GM19438 (cell line): ENCODE results near the gene CYP2A13.
"Not testable (repeated sequence)": the region's sequence is repeated elsewhere in the genome, so short reads cannot be mapped to it uniquely, and the experiment has no call there.

Experiments used
- ATAC-seq: cut with Tn5 transposase; IDR thresholded peaks from one replicate; pipeline ENCODE4 v1.9.1; 2021; ENCODE audit warnings: low read depth; ENCODE audit not compliant: unreplicated experiment

Gene CYP2A13

DNA sequence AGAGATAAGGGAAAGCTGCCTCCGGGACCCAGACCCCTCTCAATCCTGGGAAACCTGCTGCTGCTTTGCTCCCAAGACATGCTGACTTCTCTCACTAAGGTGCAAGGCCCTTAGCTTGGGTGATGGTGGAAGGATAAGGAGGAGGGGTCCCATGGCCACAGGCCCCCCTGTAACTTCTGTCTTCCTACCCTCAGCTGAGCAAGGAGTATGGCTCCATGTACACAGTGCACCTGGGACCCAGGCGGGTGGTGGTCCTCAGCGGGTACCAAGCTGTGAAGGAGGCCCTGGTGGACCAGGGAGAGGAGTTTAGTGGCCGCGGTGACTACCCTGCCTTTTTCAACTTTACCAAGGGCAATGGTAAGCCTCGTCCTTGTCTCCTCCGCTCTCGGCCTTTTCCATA, 28.0 kb downstream of the CYP2A13 start:
- ATAC-seq, result no peak

DNA sequence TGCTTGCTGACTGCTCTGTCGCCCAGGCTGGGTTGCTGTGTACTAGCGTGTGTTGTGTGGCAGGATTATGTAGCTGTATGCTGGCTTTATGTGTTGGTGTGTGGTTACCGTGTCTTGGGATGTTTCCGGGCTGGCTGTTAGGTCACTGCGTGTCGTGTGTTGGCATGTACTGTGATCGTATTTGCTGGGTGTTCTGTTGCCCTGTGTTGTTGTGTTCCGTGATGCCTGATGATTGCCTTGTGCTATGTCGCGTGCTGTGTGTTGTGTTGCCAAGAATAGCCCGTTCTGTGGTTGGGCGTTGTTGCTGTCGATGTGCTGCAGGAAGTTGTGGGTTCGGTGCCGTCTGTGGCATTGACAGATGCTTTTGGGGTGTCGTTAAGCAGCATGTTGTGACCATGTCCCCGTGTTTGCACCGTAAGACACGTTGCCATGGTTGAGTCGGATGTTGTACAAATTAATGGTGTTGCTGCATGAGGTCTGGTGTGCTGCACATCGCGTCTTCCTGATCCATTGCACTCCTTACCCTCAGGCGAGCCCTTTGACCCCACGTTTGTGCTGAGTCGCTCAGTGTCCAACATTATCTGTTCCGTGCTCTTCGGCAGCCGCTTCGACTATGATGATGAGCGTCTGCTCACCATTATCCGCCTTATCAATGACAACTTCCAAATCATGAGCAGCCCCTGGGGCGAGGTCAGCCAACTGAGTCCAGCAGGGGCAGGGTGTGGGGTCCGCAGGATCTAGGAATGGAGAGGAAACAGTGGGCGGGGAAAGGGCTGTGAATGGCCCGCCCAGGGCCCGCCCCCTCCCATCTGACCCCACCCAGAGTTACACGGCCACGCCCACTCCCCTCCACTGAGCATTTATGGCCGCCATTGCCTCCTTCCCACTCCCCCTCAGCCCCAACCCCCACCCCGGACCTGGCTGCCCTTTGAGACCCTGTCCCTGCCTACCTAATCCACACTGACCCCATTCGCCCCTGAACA, 33.0 kb downstream of the CYP2A13 start:
- not testable (repeated sequence) for ATAC-seq

DNA sequence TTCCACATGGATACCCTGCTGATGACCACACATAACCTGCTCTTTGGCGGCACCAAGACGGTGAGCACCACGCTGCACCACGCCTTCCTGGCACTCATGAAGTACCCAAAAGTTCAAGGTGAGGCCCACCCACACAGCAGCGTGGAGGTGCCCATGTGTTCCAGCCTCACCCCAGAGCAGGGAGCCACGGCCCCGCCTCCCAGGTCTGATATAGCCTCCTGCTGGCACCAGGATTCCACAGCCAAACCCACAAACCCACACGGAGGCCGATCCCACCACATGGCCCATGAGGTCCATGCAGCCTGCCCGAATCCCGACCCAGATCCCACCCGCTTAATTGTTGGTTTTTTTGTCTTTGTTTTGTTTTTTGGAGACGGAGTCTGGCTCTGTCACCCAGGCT, 34.6 kb downstream of the CYP2A13 start:
- ATAC-seq, result not testable (repeated sequence)

DNA sequence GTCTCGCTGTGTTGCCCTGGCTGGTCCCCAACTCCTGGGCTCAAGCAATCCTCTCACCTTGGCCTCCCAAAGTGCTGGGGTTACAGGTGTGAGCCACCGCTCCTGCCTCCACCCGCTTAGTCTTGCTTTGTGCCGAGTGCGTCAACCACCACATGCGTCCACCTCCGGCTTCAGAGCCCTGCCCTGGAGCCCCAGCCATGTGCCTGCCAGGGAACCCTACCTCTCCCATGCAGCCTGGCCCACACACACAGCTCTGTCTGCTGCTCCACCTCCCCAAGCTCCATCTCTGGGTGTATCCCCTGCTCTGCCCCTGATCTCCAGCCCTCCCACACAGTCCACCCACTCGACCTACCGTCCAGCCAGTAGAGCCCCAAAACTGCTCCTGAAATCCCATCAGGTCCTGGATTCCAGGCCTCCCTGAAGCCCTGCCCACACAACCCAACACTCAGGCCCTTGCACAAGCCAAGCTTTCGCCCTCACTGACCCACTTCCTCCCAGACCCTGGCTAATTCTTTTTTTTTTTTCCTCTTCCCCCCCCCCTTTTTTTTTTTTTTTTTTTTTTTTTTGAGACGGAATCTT, 35.6 kb downstream of the CYP2A13 start:
- ATAC-seq, result no peak

DNA sequence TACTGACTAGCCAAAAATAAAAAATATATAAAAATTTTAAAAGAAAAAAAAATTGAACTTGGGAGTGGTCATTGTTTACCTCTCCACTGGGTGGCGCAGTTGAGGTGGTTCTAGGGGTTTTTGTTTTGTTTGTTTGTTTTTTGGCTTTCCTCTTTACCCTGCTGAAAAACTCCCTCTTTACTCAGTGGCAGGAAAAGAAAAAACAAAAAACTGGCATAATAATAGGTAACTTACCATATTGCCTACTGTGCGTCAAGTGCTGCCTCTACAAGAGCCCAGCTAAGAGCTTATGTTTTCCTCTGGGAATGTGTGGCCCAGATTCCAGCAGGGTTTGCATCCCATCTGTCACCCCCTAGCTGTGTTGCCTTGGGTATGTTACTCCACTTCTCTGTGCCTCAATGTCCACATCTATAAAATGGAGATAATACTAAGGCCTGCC, 38.5 kb downstream of the CYP2A13 start:
- not testable (repeated sequence) for ATAC-seq

DNA sequence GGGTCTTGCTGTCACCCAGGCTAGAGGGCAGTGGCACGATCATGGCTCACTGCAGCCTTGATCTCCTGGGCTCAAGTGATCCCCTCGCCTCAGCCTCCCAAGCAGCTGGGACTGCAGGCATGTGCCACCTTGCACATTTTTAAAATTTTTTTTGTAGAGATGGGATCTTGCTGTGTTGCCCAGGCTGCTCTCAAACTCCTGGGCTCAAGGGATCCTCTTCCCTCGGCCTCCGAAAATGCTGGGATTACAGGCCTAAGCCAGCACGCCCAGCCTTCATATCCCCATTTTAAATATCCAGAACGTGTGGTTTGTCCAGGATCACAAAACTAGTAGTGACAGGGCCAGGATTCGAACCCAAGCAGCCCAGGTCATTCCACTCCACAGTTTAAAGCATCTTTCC, 39.1 kb downstream of the CYP2A13 start:
- not testable (repeated sequence) for ATAC-seq

DNA sequence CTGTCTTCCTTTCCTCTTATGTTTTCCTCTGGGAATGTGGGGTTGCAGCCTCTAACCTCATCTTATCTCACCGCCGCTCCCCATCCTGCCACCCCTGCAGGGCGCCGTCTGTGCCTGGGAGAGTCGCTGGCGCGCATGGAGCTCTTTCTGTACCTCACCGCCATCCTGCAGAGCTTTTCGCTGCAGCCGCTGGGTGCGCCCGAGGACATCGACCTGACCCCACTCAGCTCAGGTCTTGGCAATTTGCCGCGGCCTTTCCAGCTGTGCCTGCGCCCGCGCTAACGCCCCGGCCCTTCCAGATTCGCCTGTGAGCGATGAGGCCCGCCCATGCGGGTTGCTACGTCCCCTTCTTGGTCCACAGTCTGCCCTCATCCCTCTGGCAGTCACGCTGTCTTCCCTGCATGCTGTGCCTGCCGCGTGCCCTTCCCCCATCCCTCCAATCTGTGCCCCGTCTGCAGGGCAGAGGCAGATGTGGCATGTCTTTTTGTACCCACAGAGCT, 39.6 kb downstream of the CYP2A13 start:
- ATAC-seq, result not testable (repeated sequence)

DNA sequence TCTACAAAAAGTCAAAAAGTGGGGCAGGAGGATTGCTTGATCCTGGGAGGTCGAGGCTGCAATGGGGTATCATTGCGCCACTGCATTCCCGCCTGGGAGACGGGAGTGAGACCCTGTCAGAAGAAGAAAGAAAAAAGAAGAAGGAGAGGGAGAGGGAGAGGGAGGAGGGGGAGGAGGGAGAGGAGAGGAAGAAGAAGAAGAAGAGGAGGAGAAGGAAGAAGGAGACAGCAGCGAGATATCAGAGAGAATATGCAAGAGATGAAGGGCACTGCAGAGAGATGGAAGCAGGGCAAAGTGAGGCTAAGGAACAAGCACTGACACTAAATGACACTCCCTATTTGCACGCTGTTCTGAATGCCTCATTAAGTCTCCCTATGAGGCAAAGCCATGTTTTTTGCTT, 40.4 kb downstream of the CYP2A13 start:
- ATAC-seq, result no peak

DNA sequence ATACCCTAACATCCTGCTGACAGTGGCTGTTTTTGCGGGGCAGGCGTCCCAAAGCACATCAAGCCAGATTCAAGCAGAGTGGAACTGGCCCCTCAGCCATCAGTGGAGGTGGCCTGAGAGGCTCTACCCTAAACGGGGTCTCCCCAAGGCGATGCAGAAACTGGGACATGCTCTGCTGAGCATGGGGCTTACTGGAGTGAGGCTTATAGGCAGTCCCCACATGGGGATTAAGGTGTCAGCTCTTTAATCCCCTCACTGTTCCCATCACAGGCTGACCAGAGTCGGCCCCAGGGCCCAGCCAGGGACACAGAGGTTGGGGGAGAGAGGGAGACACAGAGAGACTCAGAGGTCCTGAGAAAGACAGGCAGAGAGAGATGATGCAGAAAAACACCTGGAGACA, 42.9 kb downstream of the CYP2A13 start:
- ATAC-seq, result no peak

DNA sequence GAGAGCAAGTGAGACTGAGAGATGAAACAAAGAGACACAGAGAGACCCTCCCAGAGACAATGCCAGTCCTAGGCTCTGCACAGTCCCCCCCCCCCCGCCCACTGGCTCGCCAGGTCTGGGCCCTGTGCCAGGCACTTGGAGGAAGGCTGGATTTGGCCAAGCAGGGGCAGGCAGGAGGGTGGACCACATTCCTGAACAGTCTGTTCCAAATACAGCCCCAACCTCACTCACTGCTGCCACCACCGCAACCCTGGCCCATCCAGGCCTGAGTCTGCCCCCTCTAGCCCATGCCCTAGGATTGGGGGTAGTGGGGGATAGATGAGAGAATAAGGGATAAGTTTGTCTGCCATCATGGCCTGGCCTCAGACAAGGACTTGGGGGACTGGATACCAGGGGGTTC, 45.0 kb downstream of the CYP2A13 start:
- ATAC-seq, result no peak

DNA sequence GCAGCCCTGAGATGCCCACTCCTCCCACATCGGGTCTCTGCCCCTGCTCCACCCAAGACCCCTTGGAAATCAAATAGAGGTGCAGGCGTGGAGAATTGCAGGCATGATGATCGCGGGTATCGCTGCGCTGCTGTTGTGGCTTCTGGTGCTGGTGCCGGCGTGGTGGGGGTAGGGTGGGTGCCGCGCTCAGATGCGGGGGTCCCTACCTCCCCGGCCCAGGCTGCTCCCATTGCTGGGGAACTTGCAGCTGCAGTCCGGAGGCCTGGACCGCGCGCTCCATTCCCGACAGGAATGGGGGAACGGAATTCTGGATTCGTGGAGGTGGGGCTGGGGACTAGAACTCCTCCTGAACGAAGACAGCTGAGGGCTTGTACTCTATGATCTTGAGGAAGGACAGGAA, 46.4 kb downstream of the CYP2A13 start:
- no peak for ATAC-seq

DNA sequence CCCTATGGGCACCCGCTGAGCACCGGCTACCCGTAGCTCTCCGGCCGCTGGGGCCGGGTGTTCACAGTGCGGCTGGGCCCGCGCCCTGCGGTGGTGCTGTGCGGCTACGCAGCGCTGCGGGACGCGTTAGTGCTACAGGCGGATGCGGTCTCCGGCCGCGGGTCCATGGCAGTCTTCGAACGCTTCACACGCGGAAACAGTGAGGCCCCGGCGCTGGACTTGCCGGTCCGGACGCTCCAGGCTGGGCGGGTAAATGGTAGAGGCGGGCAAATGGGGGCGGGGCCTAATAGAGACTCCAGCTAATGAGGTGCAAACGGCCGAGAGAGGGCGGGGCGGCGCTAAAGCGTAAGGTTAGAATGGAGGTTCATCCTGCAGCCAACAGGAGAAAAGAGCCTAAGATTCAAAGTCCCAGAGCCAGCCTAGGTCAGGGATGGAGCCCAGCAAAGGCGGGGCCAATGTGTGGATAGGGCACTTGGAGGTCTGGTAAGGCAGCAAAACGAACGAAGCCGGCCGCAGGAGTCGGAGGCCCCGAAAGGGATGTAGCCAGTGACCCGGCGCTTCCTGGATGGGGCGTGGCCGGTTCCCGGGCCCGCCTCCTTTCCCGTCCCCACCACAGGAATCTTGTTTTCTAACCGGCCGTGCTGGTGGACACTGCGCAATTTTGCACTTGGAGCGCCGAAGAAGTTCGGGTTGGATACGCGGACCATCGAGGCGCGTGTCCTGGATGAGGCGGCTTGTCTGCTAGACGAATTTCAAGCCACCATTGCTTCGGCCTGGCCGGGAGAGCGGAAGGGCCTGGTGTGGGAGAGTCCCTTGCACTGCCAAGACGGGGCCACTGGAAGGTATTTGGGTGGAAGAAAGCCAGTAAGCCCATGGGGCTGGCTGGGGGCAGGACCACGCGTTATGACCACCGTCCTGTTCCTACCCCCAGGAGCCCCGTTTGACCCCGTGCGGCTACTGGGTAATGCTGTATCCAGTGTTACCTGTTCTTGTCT, 47.4 kb downstream of the CYP2A13 start:
- not testable (repeated sequence) for ATAC-seq

DNA sequence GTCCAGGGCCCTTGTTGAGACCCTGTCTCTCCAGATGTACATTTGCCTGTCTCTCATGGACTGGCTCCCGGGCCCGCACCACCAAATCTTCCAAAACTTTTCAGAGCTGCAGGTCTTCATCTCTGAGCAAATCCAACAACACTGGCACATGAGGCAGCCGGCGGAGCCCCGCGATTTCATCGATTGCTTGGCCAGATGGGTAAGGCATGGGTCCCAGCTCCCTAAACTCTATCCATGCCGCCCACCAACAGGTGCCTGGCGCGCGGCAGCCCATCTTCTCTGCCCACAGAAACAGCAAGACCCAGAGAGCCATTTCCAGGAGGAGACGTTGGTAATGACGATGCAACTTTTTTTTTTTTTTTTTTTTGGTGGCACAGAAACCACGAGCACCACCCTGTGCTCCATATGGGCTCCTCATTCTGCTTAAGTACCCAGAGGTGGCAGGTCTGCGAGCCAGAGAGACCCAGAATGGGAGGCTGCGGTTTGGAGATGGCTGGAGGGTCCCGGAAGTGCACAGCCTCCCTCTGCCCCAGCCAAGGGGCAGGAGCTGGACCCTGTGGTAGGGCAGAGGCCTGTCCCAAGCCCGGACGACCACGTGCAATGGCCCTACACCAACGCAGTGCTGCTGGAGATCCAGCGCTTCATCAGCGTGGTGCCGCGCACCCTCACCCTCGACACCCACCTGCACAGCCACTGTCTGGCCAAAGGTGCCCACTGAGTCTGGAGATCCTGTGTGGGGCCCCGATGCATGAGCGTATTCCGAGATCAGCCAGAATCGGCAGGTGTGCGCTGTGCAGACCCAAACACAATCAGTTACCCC, 48.6 kb downstream of the CYP2A13 start:
- no peak for ATAC-seq

DNA sequence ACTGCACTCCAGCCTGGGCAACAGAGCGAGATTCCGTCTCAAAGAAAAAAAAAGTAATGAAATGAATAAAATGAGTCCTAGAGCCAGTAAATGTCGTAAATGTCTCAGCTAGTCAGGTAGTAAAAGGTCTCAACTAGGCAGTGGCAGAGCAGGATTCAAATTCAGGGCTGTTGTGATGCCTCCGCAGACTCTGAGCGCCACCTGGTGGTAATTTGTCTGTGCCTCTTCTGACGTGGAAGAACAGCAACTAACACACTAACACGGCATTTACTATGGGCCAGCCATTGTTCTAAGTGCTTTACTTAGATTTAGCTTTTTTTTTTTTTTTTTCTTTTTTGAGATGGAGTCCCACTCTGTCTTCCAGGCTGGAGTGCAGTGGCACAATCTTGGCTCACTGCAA, 56.2 kb downstream of the CYP2A13 start:
- no peak for ATAC-seq
